ENCODE data around the gene TMEM233. TPM values are rescaled to one million over a fixed set of nuclear protein-coding genes. Genes with fewer than 3 reads are reported as not detected.
"Not testable (repeated sequence)": the region's sequence is repeated elsewhere in the genome, so short reads cannot be mapped to it uniquely, and the experiment has no call there.

The TMEM233 gene
- total RNA-seq, 1 experiment from 2014 or later = 0.20 TPM

DNA sequence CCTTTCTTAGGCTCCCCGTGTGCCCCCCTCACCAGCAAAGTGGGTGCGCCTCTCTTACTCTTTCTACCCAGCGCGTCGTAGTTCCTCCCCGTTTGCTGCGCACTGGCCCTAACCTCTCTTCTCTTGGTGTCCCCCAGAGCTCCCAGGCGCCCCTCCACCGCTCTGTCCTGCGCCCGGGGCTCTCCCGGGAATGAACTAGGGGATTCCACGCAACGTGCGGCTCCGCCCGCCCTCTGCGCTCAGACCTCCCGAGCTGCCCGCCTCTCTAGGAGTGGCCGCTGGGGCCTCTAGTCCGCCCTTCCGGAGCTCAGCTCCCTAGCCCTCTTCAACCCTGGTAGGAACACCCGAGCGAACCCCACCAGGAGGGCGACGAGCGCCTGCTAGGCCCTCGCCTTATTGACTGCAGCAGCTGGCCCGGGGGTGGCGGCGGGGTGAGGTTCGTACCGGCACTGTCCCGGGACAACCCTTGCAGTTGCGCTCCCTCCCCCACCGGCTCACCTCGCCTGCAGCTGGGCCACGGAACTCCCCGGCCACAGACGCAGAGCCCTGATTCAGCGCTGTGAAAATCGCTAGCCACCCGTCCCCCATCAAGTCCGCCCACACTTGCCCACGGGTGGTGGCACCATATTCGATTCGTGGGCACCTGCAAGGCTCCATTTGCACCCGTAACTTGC, 1.3 kb downstream of the TMEM233 start:
- Histone ChIP-seq H3K4me3 (peak overlapping the region; percentile 11; the same call in 1 of the 2 replicates), H3K27me3 (peaks cover 23% of the 10 kb centered on the region)
- no peak for DNase-seq

DNA sequence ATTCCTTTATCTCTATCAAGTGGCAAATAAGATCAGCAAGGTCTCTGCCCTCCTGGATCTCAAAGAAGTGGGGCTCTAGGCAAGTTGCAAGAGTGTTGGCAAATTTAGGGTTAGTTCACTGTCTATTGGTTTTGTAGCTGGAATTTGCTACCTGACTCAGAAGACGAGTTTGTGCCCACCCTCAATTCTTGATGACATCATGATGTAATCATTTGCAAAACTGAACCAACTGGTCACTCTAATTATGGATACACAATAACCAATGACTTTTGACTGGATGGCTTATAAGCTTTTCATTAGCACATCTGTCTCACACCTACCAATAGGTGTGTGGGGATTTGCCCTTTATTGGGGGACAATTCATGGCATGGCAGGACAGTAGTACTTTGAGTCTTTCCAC, 4.6 kb downstream of the TMEM233 start:
- H3K4me3 ChIP-seq = no peak overlapping the region
- H3K9me3 ChIP-seq = peaks cover 3% of the 10 kb centered on the region
- DNase-seq = no peak
- no peaks in the 10 kb centered on the region for H3K36me3 ChIP-seq
- peaks cover 23% of the 10 kb centered on the region for H3K27me3 ChIP-seq

More for the DNA sequence above, 1.3 kb downstream of the TMEM233 start:
- no peaks in the 10 kb centered on the region for H3K36me3 ChIP-seq
- H3K9me3 ChIP-seq = peaks cover 3% of the 10 kb centered on the region

- H3K36me3 ChIP-seq = no peaks in the 10 kb centered on the region
- H3K9me3 ChIP-seq = no peaks in the 10 kb centered on the region
- DNase-seq = no peak
- no peaks in the 10 kb centered on the region; the same call in 1 of the 2 replicates for H3K27me3 ChIP-seq
- H3K4me3 ChIP-seq = no peak overlapping the region
Measured at GRCh38 chr12:119601877-119602733, 8.5 kb downstream of the TMEM233 start.

- H3K36me3 ChIP-seq = no peaks in the 10 kb centered on the region
- no peak for DNase-seq
- no peaks in the 10 kb centered on the region; the same call in 1 of the 2 replicates for H3K27me3 ChIP-seq
- H3K4me3 ChIP-seq = no peak overlapping the region
- no peaks in the 10 kb centered on the region for H3K9me3 ChIP-seq
Measured at GRCh38 chr12:119602734-119603094, 9.1 kb downstream of the TMEM233 start.

DNA sequence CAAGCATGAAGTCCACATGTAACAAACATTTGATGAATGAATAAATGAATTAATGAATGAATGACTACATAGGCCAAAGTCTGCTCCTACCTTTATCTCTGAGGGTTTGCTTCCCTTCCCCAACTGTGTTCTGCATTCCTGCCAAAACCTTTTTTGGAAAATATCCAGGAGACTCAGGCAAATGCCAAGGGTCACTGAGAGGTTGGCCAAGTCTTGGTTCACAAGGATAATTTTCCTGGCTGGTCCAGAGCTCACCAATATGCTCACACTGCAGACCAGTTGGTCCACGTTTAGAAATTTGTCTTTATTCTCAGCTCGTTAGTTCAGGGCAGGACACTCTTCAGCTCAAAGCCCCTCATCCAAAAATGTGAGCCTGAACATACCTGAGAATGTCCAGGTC, 10.2 kb downstream of the TMEM233 start:
- Histone ChIP-seq H3K9me3 (no peaks in the 10 kb centered on the region), H3K27me3 (no peaks in the 10 kb centered on the region; the same call in 1 of the 2 replicates), H3K4me3 (no peak overlapping the region), H3K36me3 (no peaks in the 10 kb centered on the region)
- no peak for DNase-seq

- no peaks in the 10 kb centered on the region for H3K9me3 ChIP-seq
- no peak for DNase-seq
- H3K36me3 ChIP-seq = no peaks in the 10 kb centered on the region
- no peak overlapping the region for H3K4me3 ChIP-seq
- H3K27me3 ChIP-seq = no peaks in the 10 kb centered on the region
Measured at GRCh38 chr12:119609358-119609757, 15.8 kb downstream of the TMEM233 start.

GRCh38 chr12:119613319-119613936, 19.9 kb downstream of the TMEM233 start:
- no peaks in the 10 kb centered on the region for H3K36me3 ChIP-seq
- H3K4me3 ChIP-seq = no peak overlapping the region
- no peaks in the 10 kb centered on the region for H3K27me3 ChIP-seq
- H3K9me3 ChIP-seq = no peaks in the 10 kb centered on the region
- no peak for DNase-seq

DNA sequence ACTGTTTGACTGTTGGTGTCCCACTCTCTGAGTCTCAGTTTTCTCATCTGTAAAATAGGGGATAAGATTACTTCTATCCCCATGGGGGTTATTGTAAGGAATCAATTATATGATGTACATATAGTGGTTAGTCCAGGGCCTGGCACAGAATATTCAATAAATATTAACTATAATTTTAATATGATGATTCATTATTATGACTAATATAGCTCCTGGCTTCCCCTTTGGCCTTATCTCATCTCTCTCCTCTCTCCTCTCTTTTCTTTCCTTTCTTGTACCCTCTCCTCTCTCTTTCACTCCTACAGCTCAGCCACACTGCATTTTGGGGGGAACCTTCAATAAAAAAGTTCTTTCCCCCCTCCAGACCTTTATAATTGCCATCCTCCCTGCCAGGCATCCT, 21.1 kb downstream of the TMEM233 start:
- no peak for DNase-seq
- no peaks in the 10 kb centered on the region for H3K27me3 ChIP-seq
- no peaks in the 10 kb centered on the region for H3K36me3 ChIP-seq
- H3K4me3 ChIP-seq = no peak overlapping the region
- no peaks in the 10 kb centered on the region for H3K9me3 ChIP-seq

DNA sequence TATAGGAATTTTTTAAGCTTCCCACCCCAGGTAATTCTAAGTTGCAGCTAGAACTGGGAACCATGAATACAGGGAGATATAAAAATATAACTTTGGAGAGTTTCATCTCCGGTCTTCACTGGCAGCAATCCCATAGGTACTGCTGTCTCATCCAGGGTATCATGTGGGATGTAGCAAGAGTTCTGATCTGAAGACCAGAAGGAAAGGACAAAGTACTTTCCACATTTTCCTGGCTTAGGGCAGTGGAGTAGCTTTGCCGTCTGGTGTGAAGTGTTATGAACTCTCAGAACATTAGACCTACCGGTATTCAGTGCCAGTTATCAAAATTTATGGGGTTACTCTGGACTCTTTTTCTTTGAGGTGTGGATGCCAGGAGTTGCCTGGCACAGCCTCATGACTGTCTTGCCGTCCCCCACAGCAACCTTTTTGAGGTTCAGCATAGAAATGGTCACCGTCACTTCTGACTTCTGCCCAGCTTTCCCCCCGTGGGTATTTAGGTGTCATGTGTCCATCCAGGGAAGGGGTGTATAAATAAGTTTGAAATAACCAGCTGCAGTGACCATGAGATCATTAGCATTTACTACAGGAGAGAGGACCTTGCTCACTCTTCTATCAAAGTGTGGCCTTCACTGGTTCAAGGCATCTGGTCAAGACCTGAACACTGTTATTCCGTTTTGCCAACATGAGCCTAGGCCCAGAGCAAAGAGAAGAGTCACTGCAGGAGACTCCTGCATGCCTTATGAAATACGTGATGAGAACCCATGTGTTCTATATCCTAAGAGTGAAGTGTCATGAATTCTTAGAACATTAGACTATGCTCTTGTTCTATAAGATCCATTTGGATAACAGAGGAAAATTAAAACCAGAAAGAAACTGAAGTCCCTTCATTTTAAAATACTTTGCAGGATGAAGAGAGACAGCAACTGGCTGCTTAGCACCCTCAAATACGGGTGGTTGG, 22.2 kb downstream of the TMEM233 start:
- H3K27me3 ChIP-seq = no peaks in the 10 kb centered on the region
- no peak overlapping the region for H3K4me3 ChIP-seq
- no peaks in the 10 kb centered on the region for H3K9me3 ChIP-seq
- no peaks in the 10 kb centered on the region for H3K36me3 ChIP-seq
- no peak for DNase-seq

GRCh38 chr12:119618328-119618896, 24.8 kb downstream of the TMEM233 start:
- H3K36me3 ChIP-seq, H3K9me3 ChIP-seq: not testable (repeated sequence)

GRCh38 chr12:119620490-119620889, 26.9 kb downstream of the TMEM233 start:
- DNase-seq = no peak
- Histone ChIP-seq H3K9me3 (no peaks in the 10 kb centered on the region), H3K27me3 (no peaks in the 10 kb centered on the region), H3K4me3 (no peak overlapping the region), H3K36me3 (no peaks in the 10 kb centered on the region)

More at GRCh38 chr12:119618328-119618896, 24.8 kb downstream of the TMEM233 start:
- DNase-seq, H3K4me3 ChIP-seq, H3K27me3 ChIP-seq: not testable (repeated sequence)

GRCh38 chr12:119621878-119622277, 28.3 kb downstream of the TMEM233 start:
- H3K36me3 ChIP-seq = no peaks in the 10 kb centered on the region
- H3K4me3 ChIP-seq = no peak overlapping the region
- H3K9me3 ChIP-seq = no peaks in the 10 kb centered on the region
- DNase-seq = no peak
- no peaks in the 10 kb centered on the region for H3K27me3 ChIP-seq

GRCh38 chr12:119624966-119625365, 31.4 kb downstream of the TMEM233 start:
- H3K4me3 ChIP-seq = no peak overlapping the region
- no peak for DNase-seq
- no peaks in the 10 kb centered on the region for H3K36me3 ChIP-seq
- H3K9me3 ChIP-seq = no peaks in the 10 kb centered on the region
- no peaks in the 10 kb centered on the region for H3K27me3 ChIP-seq

DNA sequence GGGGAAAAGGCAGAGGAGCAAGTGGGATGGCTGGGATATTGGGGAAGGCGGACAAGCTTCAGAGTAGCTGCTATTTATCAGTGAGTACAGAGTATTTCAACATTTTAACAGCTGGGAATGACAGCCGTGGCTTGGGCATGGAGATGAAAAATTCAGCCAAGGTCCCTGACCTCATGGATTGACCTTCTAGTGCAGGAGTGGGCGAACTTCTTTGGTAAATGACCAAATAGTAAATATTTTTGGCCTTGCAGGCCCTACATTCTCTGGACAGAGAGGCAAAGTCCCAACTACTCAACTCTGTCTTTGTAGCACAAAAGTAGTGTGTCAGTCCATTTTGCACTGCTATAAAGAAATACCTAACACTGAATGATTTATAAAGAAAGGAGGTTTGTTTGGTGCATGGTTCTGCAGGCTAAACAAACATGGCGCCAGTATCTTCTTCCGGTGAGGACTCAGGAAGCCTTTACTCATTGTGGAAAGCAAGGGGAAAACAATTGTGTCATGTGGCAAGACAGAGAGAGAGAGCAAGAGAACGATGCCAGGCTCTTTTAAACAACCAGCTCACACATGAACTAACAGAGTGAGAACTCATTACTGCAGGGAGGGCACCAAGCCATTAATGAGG, 33.6 kb downstream of the TMEM233 start:
- H3K36me3 ChIP-seq = no peaks in the 10 kb centered on the region
- H3K27me3 ChIP-seq = no peaks in the 10 kb centered on the region
- no peak for DNase-seq
- no peak overlapping the region for H3K4me3 ChIP-seq
- no peaks in the 10 kb centered on the region for H3K9me3 ChIP-seq

GRCh38 chr12:119627686-119628085, 34.1 kb downstream of the TMEM233 start:
- H3K27me3 ChIP-seq = no peaks in the 10 kb centered on the region
- H3K4me3 ChIP-seq = no peak overlapping the region
- no peaks in the 10 kb centered on the region for H3K36me3 ChIP-seq
- DNase-seq = no peak
- no peaks in the 10 kb centered on the region for H3K9me3 ChIP-seq
